HuH-7.5 (cell line): ENCODE data around the gene BLZF1.
"Not testable (repeated sequence)": the region's sequence is repeated elsewhere in the genome, so short reads cannot be mapped to it uniquely, and the experiment has no call there.

Source experiments
- DNase-seq: peaks from one replicate; pipeline ENCODE4 v3.0.0; 2011; ENCODE audit warnings: low spot score

BLZF1 gene, protein sequence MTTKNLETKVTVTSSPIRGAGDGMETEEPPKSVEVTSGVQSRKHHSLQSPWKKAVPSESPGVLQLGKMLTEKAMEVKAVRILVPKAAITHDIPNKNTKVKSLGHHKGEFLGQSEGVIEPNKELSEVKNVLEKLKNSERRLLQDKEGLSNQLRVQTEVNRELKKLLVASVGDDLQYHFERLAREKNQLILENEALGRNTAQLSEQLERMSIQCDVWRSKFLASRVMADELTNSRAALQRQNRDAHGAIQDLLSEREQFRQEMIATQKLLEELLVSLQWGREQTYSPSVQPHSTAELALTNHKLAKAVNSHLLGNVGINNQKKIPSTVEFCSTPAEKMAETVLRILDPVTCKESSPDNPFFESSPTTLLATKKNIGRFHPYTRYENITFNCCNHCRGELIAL

DNA sequence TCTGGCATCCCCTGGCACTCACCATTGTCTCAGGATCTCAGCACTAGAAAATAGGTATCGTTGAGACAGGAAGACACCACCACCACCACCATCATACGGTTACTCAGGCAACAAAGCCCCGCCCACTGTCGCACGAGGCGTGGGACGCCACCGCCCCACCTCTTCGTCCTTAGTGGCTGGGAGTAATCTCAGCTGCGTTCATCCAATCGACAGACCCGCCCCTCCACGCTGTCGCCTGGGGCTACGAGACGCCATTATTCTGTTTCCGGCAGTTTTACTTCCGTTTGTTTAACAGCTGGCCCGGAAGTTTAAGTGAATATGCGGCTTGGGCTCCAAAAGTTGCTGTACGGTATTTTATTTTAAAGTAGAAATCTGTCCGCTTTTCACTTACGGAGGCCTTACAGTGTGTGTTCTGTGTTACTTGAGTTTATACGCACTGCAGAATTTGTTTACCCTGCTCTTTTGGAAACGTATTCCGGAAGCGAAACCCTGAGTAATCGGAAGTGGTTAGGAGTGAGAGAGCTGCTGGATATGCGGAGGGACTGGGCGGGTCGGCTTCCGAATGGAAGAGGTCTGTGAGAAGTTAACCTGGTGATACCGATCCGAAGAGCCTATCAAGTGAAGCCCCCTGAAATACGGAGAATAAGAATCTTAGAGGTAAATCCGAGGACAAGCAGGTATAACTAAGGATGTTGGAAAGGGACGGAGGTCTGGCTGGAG is at the start of gene BLZF1, which contains the start of gene NME7:
Gene BLZF1, plus strand, starts transcription at position 510 of the 720 bp plus-strand sequence. CDS start 1,328 bp downstream, outside the sequence.
Gene NME7, minus strand, starts transcription at position 112 of the 720 bp plus-strand sequence. Its CDS starts 87 bp downstream, at position 25.
- peak; percentile 43 for DNase-seq

DNA sequence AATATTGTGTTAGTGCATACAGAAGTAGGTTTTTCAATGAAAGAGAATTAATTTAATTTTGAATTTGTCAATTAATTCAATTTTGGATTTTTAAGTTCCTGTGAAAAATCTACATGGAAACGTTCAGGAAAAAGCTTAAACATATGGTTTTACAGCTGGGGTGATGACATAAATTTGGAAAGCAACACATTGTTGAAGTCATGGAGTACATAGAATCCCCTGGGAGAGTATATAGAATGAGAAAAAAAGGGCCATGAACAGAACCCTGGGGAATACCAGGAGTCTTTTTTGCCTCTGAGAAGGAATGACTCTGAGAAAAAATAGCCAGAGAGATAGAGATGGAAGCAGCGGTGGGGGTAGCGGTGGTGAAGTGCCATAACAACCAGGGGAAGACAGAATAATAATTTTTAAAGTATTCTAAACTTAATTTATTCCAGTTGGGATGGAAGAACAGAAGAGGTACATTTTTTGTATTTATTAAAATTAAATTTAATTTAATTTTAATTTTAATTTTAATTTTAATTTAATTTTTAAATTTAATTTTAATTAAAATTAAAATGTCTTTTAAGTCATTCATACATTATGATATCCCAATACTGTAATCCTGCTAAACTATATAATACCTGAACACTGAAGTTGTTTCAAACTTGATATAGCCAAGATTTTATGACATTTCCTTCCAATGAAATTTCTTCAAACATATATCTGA is 49.3 kb upstream of the BLZF1 start:
- DNase-seq: no peak

DNA sequence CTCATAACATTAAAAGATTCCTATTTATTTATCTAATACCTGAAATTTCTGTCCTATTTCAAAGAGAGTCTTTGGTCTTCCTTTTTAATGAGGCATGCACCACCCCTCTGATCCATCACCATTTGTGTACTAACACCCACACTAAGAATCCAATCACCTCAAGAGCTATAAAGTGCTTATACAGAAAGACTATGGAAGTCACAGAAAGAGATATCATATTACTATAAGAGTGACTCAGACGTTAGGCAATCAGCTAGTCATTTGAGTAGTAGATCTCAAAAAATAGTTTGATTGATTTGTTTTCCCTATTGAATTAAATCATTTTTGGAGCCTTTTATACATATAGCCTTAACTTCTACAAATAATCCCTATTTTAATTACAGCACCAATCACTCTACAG is 46.5 kb upstream of the BLZF1 start:
- no peak for DNase-seq

DNA sequence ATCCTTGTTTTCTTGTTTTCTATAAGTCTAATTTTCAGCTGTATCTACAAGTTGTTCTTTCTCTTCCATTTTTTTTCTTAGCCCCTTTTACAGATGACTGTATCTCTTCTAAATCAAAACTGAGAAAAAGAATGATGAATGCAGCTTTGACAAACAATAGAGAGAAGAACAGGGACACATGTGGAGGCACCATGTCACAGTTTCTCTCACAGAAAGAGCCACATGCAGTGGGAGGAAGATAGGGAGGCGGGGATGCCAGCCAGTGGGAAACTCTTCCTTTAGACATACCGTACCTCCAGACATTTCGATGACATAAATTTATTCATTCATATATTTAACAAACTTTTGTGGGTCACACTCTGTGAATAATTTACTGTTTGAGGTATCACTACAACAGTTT is 45.9 kb upstream of the BLZF1 start:
- DNase-seq: no peak

DNA sequence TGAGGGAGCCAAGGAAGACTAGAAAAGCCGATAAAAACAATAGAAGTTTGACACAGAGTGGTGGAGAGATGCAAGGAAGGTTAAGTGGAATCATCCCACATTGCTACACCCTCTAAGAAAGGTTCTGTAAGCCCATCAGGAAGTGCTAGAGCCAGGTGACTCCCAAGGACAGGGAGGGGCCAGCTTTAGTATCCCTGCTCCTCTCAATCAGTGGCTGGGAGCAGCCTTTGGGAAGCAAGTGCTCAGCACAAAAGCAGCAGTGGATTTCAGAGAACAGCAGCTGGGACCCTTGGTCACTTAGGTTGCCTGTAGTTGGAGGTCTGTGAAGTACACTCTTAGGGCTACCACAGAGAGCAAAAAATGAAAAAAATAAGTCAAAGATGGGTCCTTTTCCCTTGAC is 42.9 kb upstream of the BLZF1 start:
- DNase-seq: no peak

DNA sequence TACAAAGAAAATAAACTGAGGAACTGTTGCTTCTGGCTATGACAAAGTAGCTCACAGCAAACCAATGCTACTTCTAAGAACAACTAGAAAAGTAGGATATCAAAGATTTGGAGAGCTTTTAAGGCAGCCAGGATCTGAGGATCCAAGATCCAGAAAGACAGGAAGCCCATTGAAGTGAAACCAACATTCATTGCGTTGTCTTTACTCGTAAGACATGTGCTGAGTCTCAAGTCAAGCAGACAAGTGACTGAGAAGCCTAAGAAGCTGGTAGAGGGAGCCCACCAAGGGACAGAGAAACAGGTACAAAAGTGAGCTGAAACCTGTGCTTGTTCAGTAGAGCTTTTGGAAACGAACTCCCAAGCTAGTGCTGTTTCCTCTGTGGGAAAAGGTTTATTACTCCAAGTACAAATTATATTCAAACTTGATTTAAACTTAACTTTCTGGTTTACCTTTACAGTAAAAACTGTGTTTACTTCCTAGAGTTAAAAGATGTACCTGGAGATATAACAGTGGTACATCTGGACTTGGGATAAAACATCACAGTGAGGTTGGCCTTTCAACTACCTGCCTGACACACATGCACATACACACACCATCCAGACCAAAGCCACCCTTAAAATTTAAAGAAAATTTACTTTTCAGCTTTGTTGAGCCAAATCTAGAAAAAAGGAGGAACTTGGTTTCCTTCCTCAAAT is 41.6 kb upstream of the BLZF1 start:
- no peak for DNase-seq

DNA sequence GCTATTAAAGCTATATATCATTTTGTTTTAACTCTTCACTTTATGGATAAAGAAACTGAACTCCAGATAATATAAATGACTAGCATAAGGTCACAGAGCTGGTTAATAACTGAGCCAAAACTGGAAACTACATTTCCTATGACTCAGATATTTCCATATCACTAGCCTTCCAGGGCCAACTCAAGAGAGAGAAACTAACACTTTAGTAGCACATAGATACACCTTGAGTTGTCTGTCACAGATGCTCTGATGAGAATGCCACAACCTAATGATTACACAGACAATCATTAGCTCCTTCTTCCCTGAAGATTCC is 41.1 kb upstream of the BLZF1 start:
- no peak for DNase-seq

DNA sequence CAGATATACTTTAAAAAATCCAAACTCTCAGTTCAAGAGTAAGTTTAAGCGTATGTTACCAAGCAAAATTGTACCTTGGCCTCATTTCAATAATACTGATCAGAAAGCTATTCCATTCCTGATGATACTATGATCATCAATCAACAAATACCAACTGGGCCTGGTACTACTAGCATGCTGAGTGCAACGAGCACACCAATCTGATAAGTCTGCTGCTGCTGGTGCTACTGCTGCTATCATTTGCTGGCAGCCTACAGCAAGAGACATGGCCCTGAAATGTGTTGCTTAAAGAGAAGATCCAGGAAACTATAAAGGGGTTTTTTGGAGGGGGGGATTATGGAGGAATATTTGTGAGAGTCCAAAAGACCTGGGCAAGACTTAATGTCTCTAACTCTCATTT is 40.1 kb upstream of the BLZF1 start:
- DNase-seq: no peak

DNA sequence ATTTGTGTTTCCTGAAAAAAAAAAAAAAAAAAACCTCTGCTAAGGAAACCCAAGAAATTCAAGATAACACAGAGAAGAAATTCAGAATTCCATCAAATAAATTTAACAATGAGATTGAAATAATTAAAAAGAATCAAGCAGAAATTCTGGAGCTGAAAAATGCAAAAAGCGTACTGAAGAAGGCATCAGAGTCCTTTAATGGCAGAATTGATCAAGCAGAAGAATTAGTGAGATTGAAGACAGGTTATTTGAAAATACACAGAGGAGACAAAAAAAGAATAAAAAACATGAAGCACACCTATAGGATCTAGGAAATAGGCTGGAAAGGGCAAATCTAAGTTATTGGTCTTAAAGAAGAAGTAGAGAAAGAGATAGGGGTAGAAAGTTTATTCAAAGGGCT is 38.6 kb upstream of the BLZF1 start:
- DNase-seq: no peak

DNA sequence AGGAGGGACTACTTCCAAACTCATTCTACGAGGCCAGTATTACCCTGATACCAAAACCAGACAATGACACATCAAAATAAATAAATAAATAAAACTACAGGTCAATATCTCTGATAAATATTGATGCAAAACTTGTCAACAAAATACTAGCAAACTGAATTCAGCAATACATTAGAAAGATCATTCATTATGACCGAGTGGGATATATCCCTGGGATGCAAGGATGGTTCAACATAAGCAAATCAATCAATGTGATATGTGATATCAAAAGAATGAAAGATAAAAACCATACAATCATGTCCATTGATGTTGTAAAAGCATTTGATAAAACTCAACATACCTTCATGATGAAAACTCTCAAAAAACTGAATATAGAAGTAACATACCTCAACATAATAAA is 37.1 kb upstream of the BLZF1 start:
- no peak for DNase-seq

DNA sequence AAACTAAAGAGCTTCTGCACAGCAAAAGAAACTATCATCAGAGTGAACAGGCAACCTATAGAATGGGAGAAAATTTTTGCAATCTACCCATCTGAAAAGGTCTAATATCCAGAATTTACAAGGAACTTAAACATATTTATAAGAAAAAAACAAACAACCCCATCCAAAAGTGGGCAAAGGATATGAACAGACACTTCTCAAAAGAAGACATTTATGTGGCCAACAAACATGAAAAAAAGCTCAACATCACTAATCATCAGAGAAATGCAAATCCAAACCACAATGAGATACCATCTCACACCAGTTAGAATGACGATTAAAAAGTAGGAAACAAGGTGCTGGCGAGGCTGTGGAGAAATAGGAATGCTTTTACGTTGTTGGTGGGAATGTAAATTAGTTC is 33.3 kb upstream of the BLZF1 start:
- not testable (repeated sequence) for DNase-seq

DNA sequence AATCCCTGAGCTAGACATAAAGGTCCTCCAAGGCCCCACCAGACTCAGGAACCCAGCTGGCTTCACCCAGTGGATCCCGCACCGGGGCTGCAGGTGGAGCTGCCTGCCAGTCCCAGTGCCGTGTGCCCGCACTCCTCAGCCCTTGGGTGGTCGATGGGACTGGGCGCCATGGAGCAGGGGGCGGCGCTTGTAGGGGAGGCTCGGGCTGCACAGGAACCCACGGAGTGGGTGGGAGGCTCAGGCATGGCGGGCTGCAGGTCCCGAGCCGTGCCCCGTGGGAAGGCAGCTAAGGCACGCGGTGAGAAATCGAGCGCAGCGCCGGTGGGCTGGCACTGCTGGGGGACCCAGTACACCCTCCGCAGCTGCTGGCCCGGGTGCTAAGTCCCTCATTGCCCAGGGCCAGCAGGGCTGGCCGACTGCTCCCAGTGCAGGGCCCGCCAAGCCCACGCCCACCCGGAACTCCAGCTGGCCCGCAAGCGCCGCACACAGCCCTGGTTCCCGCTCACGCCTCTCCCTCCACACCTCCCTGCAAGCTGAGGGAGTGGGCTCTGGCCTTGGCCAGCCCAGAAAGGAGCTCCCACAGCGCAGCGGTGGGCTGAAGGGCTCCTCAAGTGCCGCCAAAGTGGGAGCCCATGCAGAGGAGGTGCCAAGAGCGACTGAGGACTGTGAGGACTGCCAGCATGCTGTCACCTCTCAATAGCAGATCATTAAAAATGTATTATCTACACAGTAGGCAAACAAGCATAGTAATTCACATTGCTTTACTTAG is 30.9 kb upstream of the BLZF1 start:
- DNase-seq: not testable (repeated sequence)

DNA sequence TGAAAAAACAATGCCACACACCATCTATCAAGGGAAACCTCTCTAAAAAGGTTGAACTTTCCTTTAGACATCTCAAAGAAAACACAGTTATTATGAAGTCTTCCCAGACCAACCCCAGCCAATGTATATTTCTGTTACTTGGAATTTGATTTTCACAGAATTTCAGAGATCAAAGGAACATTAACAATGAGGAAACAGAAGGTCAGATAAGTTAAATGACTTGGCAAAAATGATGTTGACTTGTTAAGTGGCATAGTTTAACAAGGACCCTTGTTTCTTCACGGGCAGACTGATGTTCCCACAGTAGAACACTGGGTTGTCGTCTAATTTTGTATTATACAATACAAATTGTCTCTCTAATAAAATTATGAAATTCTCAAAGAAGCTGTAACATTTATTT is 29.4 kb upstream of the BLZF1 start:
- DNase-seq: no peak

DNA sequence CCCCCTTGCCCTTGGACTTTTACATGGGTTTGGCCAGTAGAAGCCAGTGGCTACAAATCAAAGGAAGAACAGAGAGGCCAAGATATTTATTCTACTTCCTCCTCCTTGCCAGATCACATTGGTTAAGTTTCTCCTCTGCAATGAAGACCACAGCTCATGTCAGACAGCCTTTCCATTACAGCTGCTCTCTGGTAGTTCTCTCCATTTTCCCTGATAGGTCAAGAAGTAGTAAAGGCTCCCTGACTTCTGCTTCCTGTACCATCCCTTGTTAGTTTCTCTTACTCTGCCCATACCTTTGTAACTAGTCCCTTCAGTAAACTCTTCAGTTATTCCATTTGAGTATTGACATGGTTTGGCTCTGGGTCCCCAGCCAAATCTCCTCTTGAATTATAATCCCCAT is 28.2 kb upstream of the BLZF1 start:
- no peak for DNase-seq

DNA sequence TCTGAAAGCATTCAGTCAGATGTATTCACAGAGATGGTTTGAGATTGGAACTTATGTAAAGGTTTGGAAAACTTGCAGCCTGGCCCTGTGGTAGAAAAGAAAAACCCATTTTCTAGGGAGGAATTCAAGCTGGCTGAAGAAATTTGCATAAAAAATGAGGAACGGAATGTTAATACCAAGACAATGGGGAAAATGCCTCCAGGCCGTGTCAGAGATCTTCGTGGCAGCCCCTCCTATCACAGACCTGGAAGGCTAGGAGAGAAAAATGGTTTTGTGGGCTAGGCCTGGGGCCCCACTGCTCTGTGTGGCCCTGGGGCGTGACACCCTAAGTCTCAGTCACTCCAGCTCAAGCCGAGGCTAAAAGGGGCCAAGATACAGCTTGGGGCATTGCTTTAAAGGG is 27.1 kb upstream of the BLZF1 start:
- no peak for DNase-seq

DNA sequence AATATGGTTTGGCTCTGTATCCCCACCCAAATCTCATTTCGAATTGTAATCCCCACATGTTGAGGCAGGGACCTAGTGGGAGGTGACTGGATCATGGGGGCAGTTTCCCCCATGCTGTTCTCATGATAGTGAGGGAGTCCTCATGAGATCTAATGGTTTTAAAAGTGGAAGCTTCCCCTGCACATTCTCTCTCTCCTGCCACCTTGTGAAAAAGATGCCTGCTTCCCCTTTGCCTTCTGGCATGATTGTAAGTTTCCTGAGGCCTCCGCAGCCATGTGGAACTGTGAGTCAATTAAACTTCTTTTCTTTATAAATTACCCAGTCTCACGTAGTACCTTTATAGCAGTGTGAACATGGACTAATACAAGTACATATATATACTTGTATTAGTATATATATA is 25.9 kb upstream of the BLZF1 start:
- DNase-seq: not testable (repeated sequence)

DNA sequence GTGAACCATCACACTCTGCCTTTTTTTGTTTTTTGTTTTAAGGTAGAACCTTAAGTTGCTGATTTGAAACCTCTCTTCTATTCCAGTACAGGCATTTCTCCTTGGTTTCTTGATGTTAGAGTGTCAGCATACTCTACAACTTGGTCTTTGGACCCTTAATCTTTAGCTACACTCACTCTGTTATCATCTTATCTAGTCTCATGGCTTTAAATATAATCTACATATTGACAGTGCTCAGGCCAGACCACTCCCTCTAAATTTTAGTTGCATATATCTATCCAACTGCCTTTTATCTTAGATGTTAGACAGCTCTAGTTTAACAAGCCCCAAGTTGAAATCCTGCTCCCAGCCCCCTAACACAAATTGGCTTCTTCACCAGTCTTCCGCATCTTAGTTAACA is 22.5 kb upstream of the BLZF1 start:
- DNase-seq: no peak

DNA sequence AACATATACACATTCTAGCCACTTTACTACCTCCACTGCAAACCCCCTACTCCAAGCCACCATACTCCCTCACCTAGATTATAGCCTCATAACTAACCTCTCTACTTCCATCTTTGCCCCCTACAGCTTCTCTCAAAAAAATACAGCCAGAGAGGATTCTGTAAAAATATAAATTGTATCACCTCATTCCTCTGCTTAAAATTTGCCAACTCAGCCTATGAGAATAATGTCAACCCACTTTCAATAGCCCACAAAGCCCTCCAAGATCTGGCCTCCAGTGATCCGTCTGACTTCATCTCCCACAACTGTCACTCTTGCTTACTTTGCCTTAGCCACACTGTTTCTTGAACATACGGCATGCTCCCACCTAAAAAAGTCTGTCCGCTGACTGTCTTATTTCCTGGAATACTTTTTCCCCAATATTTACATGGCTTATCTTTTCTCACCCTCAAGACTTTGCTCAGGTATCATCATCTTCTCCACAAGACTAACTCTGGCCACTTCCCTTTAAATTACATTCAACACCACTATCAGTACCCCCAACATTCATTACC is 21.9 kb upstream of the BLZF1 start:
- no peak for DNase-seq

DNA sequence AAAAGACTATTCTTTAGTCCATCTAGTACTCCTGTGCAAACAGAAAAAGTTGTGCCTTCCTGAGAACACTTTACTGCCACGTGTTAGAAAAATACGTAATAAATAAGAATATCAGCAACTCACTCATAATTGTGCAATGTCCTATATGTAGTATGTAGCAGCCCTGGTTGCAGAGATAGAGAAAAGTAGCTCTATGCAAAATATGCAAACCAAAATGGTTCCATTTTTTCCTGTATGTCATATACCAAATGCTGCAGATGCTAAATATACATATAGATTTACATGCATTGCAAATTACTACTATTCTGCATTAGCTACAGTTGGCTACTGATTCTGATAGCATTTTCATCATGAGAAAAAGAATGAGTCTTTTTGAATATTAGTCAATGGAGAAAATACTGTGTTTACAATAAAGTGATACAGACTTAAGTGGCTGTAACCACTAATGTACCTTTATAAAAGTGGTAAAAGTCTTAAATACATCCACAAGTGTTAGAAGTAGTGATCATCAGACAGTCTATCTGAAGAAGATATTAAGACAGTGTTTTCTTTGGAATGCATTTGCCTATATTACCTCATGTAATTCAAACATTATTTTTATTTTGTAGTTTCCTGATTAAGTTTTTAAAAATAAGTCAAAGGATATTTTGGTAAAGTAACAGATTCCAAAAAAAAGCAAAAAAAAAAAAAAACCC is 20.2 kb upstream of the BLZF1 start:
- no peak for DNase-seq

DNA sequence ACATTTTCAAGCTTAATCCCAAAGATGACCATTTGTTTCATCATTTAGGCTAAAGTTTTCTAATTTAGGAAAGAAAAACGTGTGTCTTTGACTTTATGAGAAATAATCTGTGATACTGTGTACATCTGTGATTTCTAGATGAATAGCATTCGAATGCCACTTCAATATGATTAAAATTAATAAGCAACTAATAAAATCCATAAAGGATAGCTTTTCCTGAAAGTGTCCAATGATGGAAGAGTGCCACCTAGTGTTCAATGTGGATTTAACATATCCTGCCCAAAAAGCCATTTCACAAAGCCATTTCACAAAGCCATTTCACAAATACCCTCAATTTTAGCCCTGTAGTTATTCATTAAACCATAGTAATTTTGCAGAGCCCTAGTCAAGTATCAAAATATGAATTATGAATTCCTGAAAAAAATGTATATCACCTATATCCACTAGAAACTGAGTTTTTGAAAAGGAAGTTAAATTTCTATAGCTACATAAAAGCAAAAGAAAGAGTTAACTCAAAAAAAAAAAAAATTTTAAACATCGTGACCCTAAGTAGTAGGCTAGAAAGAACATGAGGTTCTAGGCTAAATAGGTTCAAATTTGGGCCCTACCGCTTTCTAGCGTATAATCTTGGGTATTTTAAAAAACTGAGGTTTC is 19.5 kb upstream of the BLZF1 start:
- DNase-seq: peak; percentile 13
